HepG2 (cell line): ENCODE data around the gene DDX10. TPM values are rescaled to one million over a fixed set of nuclear protein-coding genes. Genes with fewer than 3 reads are reported as not detected.

Source experiments
- ATAC-seq: fragments of 200-7000 bp; cut with Tn5 transposase; 3 replicates; pipeline ENCODE4 v1.9.1; 2020; ENCODE audit warnings: mild to moderate bottlenecking, moderate library complexity
- BruUV-seq: library from RNA; stranded (reverse); fragments of 400-500 nt; replicated peaks from 2 replicates; lab custom pipeline; 2021; lab: Mats Ljungman, UMichigan
- CTCF ChIA-PET: fragments of 300-600 bp; formaldehyde crosslinking; extraction: SDS; loops from one replicate; lab custom pipeline; 2021; ENCODE audit warnings: low total read pairs, inconsistent platforms, low intra/inter-chr PET ratio; lab: Yijun Ruan, JAX
- POLR2A ChIA-PET: fragments of 350-600 bp; sonication (Branson Sonifier 250); formaldehyde crosslinking; loops from one replicate; lab custom pipeline; 2020; ENCODE audit warnings: antibody characterized with exemption, inconsistent platforms; lab: Yijun Ruan, JAX
- DNase-seq: peaks from one replicate; pipeline ENCODE4 v3.0.0-alpha.2; 2015; ENCODE audit warnings: low spot score
- FAIRE-seq: peaks from 3 replicates; lab custom pipeline; 2011; peaks lifted over from hg19 to GRCh38; lab: Jason Lieb, UNC
- H2AFZ ChIP-seq: one replicate; pipeline ENCODE4 v1.6.1; 2011; ENCODE audit warnings: low read length, inconsistent platforms
- H3K27ac ChIP-seq: fragments of 300-600 bp; 3 replicates; pipeline ENCODE4 v1.8.0; 2011; ENCODE audit warnings: mixed run types, mild to moderate bottlenecking, mixed read lengths, low read length, inconsistent platforms; ENCODE audit not compliant: insufficient read depth; ENCODE audit errors: extremely low read length
- H3K27me3 ChIP-seq, 2 experiments: fragments of 200-600 bp in 1 of 2; 2 replicates in 1 of 2; 3 replicates in 1 of 2; pipeline versions ENCODE4 v1.6.0 to v1.8.0; 2011; ENCODE audit warnings: low read length in 2 of 2, mild to moderate bottlenecking in 2 of 2, moderate library complexity in 2 of 2, inconsistent platforms in 1 of 2; ENCODE audit not compliant: insufficient read depth in 2 of 2, control insufficient read depth in 1 of 2
- H3K36me3 ChIP-seq, 2 experiments: fragments of 200-600 bp in 1 of 2; replicated peaks in 1 of 2; 2 replicates in 1 of 2; 3 replicates in 1 of 2; pipeline versions ENCODE4 v1.5.1 to v1.8.0; 2011; ENCODE audit warnings: low read length in 2 of 2, inconsistent platforms in 1 of 2; ENCODE audit not compliant: insufficient read depth in 2 of 2, control insufficient read depth in 1 of 2
- H3K4me1 ChIP-seq: 2 replicates; pipeline ENCODE4 v1.5.1; 2012; ENCODE audit warnings: low read length, inconsistent platforms; ENCODE audit not compliant: insufficient read depth
- H3K4me2 ChIP-seq: 2 replicates; pipeline ENCODE4 v1.6.0; 2011; ENCODE audit warnings: low read depth, low read length, inconsistent platforms
- H3K4me3 ChIP-seq, 3 experiments: fragments of 200-600 bp in 1 of 3; sonication (generic), shearing (Covaris generic) in 1 of 3; replicated peaks in 1 of 3; 2 replicates each; pipeline ENCODE4 v1.5.1; 2011 to 2016; ENCODE audit warnings: low read length in 3 of 3, inconsistent platforms in 2 of 3, low read depth in 2 of 3, mild to moderate bottlenecking in 2 of 3, control low read depth in 1 of 3, mixed read lengths in 1 of 3; ENCODE audit not compliant: insufficient read depth in 1 of 3
- H3K79me2 ChIP-seq: one replicate; pipeline ENCODE4 v1.6.1; 2011; ENCODE audit warnings: low read length, inconsistent platforms; ENCODE audit not compliant: insufficient read depth
- H3K9ac ChIP-seq: 2 replicates; pipeline ENCODE4 v1.6.0; 2011; ENCODE audit warnings: mild to moderate bottlenecking, low read depth, low read length, inconsistent platforms; ENCODE audit not compliant: insufficient read depth
- H3K9me3 ChIP-seq: 2 replicates; pipeline ENCODE4 v1.5.1; 2012; ENCODE audit warnings: mild to moderate bottlenecking, low read length
- H4K20me1 ChIP-seq: 2 replicates; pipeline ENCODE4 v1.6.0; 2011; ENCODE audit warnings: inconsistent platforms, mild to moderate bottlenecking, low read length, moderate library complexity; ENCODE audit not compliant: insufficient read depth
- ETS1 ChIP-seq: sonication (generic); formaldehyde crosslinking; IDR thresholded peaks from 2 replicates; pipeline ENCODE4 v1.4.0; 2020; ENCODE audit warnings: missing genetic modification reagents
- GTF2F1 ChIP-seq: fragments of 150-350 bp; IDR thresholded peaks from 2 replicates; pipeline ENCODE4 v1.6.1; 2014; ENCODE audit warnings: low read length
- PHF21A ChIP-seq: sonication (generic); formaldehyde crosslinking; IDR thresholded peaks from 2 replicates; pipeline ENCODE4 v1.5.0; 2020; ENCODE audit warnings: mild to moderate bottlenecking, missing genetic modification reagents
- PRDM15 ChIP-seq: sonication (generic); formaldehyde crosslinking; IDR thresholded peaks from 2 replicates; pipeline ENCODE4 v1.4.0; 2020; ENCODE audit warnings: missing genetic modification reagents
- ZFP36L2 ChIP-seq: sonication (generic); formaldehyde crosslinking; IDR thresholded peaks from 2 replicates; pipeline ENCODE4 v1.4.0; 2020; ENCODE audit warnings: missing genetic modification reagents
- ZNF138 ChIP-seq: sonication (generic); formaldehyde crosslinking; IDR thresholded peaks from 2 replicates; pipeline ENCODE4 v1.5.0; 2020; ENCODE audit warnings: mild to moderate bottlenecking, low read depth, missing genetic modification reagents
- WGBS: methylation state at CpG from one replicate; pipeline ENCODE4 v1.1.6; 2017; ENCODE audit warnings: low lambda C conversion rate; 5-methylcytosine and 5-hydroxymethylcytosine counted together
- in situ Hi-C: cut with HindIII; loops from 2 replicates; pipeline ENCODE4 v1.10.0; 2017; ENCODE audit warnings: low pct_unique_long_range_greater_than_20kb; ENCODE audit not compliant: extremely low pct_ligation_motif_present
- intact Hi-C: fragments of 100-400 bp; cut with micrococcal nuclease; formaldehyde crosslinking; loops from one replicate; pipeline ENCODE4 v1.10.0; 2022; ENCODE audit not compliant: unreplicated experiment
- polyA plus RNA-seq, 8 experiments: library from polyadenylated mRNA; depleted of rRNA in 3 of 8; stranded (reverse) in 7 of 8; unstranded in 1 of 8; fragments of >200 nt; fragmentation: Illumina TruSeq in 4 of 8; extraction: Trizol in 4 of 8; gene quantifications; 2 replicates each; pipeline versions ENCODE4 v1.2.1 to v1.2.3, GENCODE V29; 2011 to 2016; ENCODE audit warnings: low read depth in 4 of 8, missing spikeins in 1 of 8, mixed read lengths in 1 of 8; ENCODE audit not compliant: insufficient read depth in 1 of 8
- total RNA-seq, 5 experiments: library from RNA; depleted of rRNA; stranded (reverse); fragments of >200 nt; fragmentation: Illumina TruSeq; extraction: Trizol; gene quantifications; 2 replicates each; pipeline ENCODE4 v1.2.3, GENCODE V29; 2016; ENCODE audit warnings: low read depth in 1 of 5

DDX10 gene
- total and polyA plus RNA-seq, 2 of the 13 experiments (the other 11 are each of a cell fraction or from before 2014, with no cell fraction given), result 17.0 to 32.0 TPM

- TF ChIP-seq PRDM15 (CRISPR knock-in tag), result no peak
- TF ChIP-seq, all 625 proteins: peak for 0
Measured at GRCh38 chr11:108805030-108805429, 140.2 kb downstream of the DDX10 start (continued).

GRCh38 chr11:108807262-108807661 is 142.4 kb downstream of the DDX10 start:
- FAIRE-seq, result no peak
- H3K9me3 ChIP-seq, result no peaks in the 10 kb centered on the region
- no peak overlapping the region for H3K4me3 ChIP-seq
- H4K20me1 ChIP-seq, result no peaks in the 10 kb centered on the region
- no peaks in the 10 kb centered on the region for H3K27me3 ChIP-seq
- no peak overlapping the region for H3K27ac ChIP-seq
- BruUV-seq, result no TSS peak
- H3K36me3 ChIP-seq, result no peaks in the 10 kb centered on the region
- intact Hi-C loops, result no loop called here
- H2AFZ ChIP-seq, result no peak overlapping the region
- TF ChIP-seq GTF2F1 (no peak), ZFP36L2 (no peak), ZNF138 (CRISPR knock-in tag) (no peak), PHF21A (no peak), ETS1 (CRISPR knock-in tag) (no peak)
- POLR2A ChIA-PET, result no interaction called here
- H3K79me2 ChIP-seq, result no peaks in the 10 kb centered on the region
- in situ Hi-C loops, result no loop called here
- no peak overlapping the region for H3K4me2 ChIP-seq
- WGBS, result 95% methylated on average over 2 of the region's 2 CpGs
- DNase-seq, result no peak
- no peak for ATAC-seq
- H3K4me1 ChIP-seq, result no peaks in the 10 kb centered on the region
- CTCF ChIA-PET, result no interaction called here
- H3K9ac ChIP-seq, result no peak overlapping the region
